ENCODE results near the gene CHID1.

CHID1 gene

GRCh38 chr11:850775-851763 is 59.5 kb downstream of the CHID1 start:
- in situ Hi-C loops (cut with MboI; ENCODE audit: low sequenced_read_pairs), result no loop called here

- in situ Hi-C loops (cut with MboI; ENCODE audit: low sequenced_read_pairs), result no loop called here
These were observed 60.4 kb downstream of the CHID1 start for GRCh38 chr11:849951-850774.

- in situ Hi-C loops (cut with MboI; ENCODE audit: low sequenced_read_pairs), result no loop called here
These were observed 61.3 kb downstream of the CHID1 start for GRCh38 chr11:849104-849824.

- in situ Hi-C loops (cut with MboI; ENCODE audit: low sequenced_read_pairs), result no loop called here
These were observed 62.2 kb downstream of the CHID1 start for GRCh38 chr11:848380-848931.

GRCh38 chr11:847876-848275 is 62.7 kb downstream of the CHID1 start:
- in situ Hi-C loops (cut with MboI; ENCODE audit: low sequenced_read_pairs), result no loop called here

GRCh38 chr11:846496-847098 is 64.0 kb downstream of the CHID1 start:
- in situ Hi-C loops (cut with MboI; ENCODE audit: low sequenced_read_pairs), result no loop called here

GRCh38 chr11:845872-846495 is 64.6 kb downstream of the CHID1 start:
- in situ Hi-C loops (cut with MboI; ENCODE audit: low sequenced_read_pairs), result no loop called here

- in situ Hi-C loops (cut with MboI; ENCODE audit: low sequenced_read_pairs), result no loop called here
These were observed 65.6 kb downstream of the CHID1 start for GRCh38 chr11:844693-845644.

GRCh38 chr11:843818-844692 is 66.6 kb downstream of the CHID1 start:
- in situ Hi-C loops (cut with MboI; ENCODE audit: low sequenced_read_pairs), result no loop called here

- in situ Hi-C loops (cut with MboI; ENCODE audit: low sequenced_read_pairs), result no loop called here
These were observed 67.4 kb downstream of the CHID1 start for GRCh38 chr11:843086-843734.

- in situ Hi-C loops (cut with MboI; ENCODE audit: low sequenced_read_pairs), result no loop called here
These were observed 68.1 kb downstream of the CHID1 start, which contains the start of the genes POLR2L and TSPAN4 for GRCh38 chr11:842370-843002. Gene POLR2L (minus strand): TSS chr11:842529. CDS start chr11:842508, 21 bp downstream. Gene TSPAN4 (plus strand): TSS chr11:842852. CDS start chr11:850305, 7,453 bp downstream.

- in situ Hi-C loops (cut with MboI; ENCODE audit: low sequenced_read_pairs), result no loop called here
These were observed 68.6 kb downstream of the CHID1 start for GRCh38 chr11:841981-842369.

- in situ Hi-C loops (cut with MboI; ENCODE audit: low sequenced_read_pairs), result no loop called here
These were observed 70.6 kb downstream of the CHID1 start for GRCh38 chr11:839875-840617.

GRCh38 chr11:839280-839623 is 71.4 kb downstream of the CHID1 start:
- in situ Hi-C loops (cut with MboI; ENCODE audit: low sequenced_read_pairs), result no loop called here

- in situ Hi-C loops (cut with MboI; ENCODE audit: low sequenced_read_pairs), result no loop called here
These were observed 72.0 kb downstream of the CHID1 start for GRCh38 chr11:838441-839279.

Measured in HL-60/S4 treated with phorbol 12-myristate 13-acetate at 8.2 ng/mL for 4 days and 3 days (cell line).